Measurements from ENCODE around the gene GGPS1. TPM values are rescaled to one million over a fixed set of nuclear protein-coding genes. Genes with fewer than 3 reads are reported as not detected.
"Not testable (repeated sequence)": the region's sequence is repeated elsewhere in the genome, so short reads cannot be mapped to it uniquely, and the experiment has no call there.

Gene GGPS1
- total RNA-seq: 10 to 100 TPM; 20.9 to 21.9 (median 21.5) TPM

- H3K4me3 Mint-ChIP-seq: no peak within 1 kb of the TSS
- H3K9me3 Mint-ChIP-seq: no peaks in the 10 kb centered on the region
- H3K4me1 Mint-ChIP-seq (ENCODE audit: low read depth): peaks cover 24% of the 10 kb centered on the region
- ATAC-seq (peak; percentile 80 to 81), DNase-seq (peak; percentile 98)
- no peaks in the 10 kb centered on the region for H3K27me3 Mint-ChIP-seq (ENCODE audit: low read depth)
- H3K36me3 Mint-ChIP-seq (ENCODE audit: insufficient read depth): peaks cover 14% of the 10 kb centered on the region
These were observed at the start of gene GGPS1 for GRCh38 chr1:235328271-235329138. GGPS1 (plus strand) TSS chr1:235328570; CDS start chr1:235335265, 6,695 bp downstream.

DNA sequence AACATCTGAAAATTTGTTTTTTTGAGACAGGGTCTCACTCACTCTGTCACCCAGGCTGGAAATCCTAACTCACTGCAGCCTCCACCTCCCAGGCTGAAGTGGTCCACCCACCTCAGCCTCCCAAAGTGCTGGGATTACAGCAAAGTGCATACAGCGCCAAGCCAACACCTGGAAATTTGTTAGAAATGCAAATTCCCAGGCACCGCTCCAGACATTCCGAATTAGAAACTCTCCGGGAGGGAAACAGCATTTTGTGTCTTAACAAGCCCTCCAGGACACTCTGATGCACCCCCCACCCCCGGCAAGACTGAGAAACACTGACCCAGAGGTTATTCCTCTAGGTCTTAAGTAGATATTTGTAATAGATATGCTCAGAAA is 49.5 kb upstream of the GGPS1 start:
- DNase-seq (no peak), ATAC-seq (no peak)
- H3K9me3 Mint-ChIP-seq: no peaks in the 10 kb centered on the region
- H3K4me1 Mint-ChIP-seq (ENCODE audit: low read depth): peaks cover 60% of the 10 kb centered on the region
- H3K36me3 Mint-ChIP-seq (ENCODE audit: insufficient read depth): peaks cover 5% of the 10 kb centered on the region
- no peak overlapping the region for H3K4me3 Mint-ChIP-seq
- H3K27me3 Mint-ChIP-seq (ENCODE audit: low read depth): no peaks in the 10 kb centered on the region

DNA sequence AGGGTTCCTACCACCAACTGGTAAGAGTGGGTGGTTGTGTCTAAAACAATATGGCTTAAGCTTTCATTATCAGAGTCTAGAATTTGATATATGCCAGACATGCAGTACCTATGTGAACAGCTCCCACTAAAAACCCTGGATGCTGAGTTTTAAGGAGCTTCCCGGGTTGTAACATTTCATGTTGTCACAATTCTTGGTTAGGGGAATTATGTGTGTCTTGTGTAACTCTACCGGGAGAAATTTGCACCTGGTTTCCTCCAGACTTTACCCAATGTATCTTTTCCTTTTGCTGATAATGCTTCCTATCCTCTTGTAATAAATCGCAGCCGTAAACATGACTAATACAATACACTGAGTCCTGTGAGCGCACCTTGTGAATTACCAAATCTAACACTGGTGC is 48.7 kb upstream of the GGPS1 start:
- no peak overlapping the region for H3K4me3 Mint-ChIP-seq
- no peaks in the 10 kb centered on the region for H3K27me3 Mint-ChIP-seq (ENCODE audit: low read depth)
- peaks cover 5% of the 10 kb centered on the region for H3K36me3 Mint-ChIP-seq (ENCODE audit: insufficient read depth)
- ATAC-seq: no peak
- DNase-seq: no peak
- peaks cover 62% of the 10 kb centered on the region for H3K4me1 Mint-ChIP-seq (ENCODE audit: low read depth)
- H3K9me3 Mint-ChIP-seq: no peaks in the 10 kb centered on the region

- peaks cover 5% of the 10 kb centered on the region for H3K36me3 Mint-ChIP-seq (ENCODE audit: insufficient read depth)
- H3K9me3 Mint-ChIP-seq: no peaks in the 10 kb centered on the region
- ATAC-seq: no peak
- no peak for DNase-seq
- H3K4me3 Mint-ChIP-seq: no peak overlapping the region
- H3K4me1 Mint-ChIP-seq (ENCODE audit: low read depth): peaks cover 61% of the 10 kb centered on the region
- no peaks in the 10 kb centered on the region for H3K27me3 Mint-ChIP-seq (ENCODE audit: low read depth)
These were observed 47.9 kb upstream of the GGPS1 start for GRCh38 chr1:235280467-235280866.

GRCh38 chr1:235283636-235284035 is 44.7 kb upstream of the GGPS1 start:
- ATAC-seq; H3K9me3 Mint-ChIP-seq; H3K4me3 Mint-ChIP-seq; DNase-seq; H3K36me3 Mint-ChIP-seq (ENCODE audit: insufficient read depth); H3K27me3 Mint-ChIP-seq (ENCODE audit: low read depth): not testable (repeated sequence)
- H3K4me1 Mint-ChIP-seq (ENCODE audit: low read depth): peaks cover 69% of the 10 kb centered on the region

DNA sequence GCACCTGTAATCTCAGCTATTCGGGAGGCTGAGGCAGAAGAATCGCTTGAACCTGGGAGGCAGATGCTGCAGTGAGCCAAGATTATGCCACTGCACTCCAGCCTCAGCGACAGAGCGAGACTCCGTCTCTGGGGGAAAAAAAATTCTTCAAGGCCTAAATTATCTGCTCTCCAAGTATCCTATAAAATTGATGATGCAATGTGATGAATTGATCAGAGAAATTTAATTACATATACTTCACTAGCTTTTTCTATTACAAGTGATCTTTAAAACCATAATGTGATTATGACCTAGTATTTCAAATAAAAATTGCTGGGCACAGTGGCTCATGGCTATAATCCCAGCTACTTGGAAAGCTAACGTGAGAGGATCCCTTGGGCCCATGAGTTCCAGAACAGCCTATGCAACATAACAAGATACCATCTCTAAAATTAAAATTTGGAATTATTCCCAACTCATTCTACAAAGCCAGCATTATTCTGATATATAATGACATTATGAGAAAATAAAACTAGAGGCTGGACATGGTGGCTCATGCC is 44.1 kb upstream of the GGPS1 start:
- no peak overlapping the region for H3K4me3 Mint-ChIP-seq
- DNase-seq: no peak
- ATAC-seq: no peak
- no peaks in the 10 kb centered on the region for H3K9me3 Mint-ChIP-seq
- no peaks in the 10 kb centered on the region for H3K27me3 Mint-ChIP-seq (ENCODE audit: low read depth)
- H3K36me3 Mint-ChIP-seq (ENCODE audit: insufficient read depth): peaks cover 3% of the 10 kb centered on the region
- peaks cover 68% of the 10 kb centered on the region for H3K4me1 Mint-ChIP-seq (ENCODE audit: low read depth)

DNA sequence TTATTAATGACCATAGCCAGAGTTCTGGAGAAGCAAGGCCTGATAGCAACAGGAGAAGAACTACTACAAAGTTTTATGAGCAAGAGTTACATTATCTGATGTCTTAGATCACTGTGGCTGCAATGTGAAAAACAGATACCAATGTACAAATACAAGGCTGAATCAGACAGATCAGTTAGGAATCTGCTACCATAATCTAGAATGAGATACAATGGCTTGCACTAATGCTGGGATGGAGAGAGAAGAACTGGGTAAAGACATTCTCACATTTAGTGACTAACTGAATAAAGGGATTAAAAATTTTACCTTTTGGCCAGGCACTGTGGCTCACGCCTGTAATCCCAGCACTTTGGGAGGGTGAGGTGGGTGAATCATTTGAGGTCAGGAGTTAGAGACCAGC is 41.7 kb upstream of the GGPS1 start:
- DNase-seq (no peak), ATAC-seq (peak; percentile 60 to 73)
- Mint-ChIP-seq H3K36me3 (ENCODE audit: insufficient read depth) (peaks cover 3% of the 10 kb centered on the region), H3K27me3 (ENCODE audit: low read depth) (no peaks in the 10 kb centered on the region), H3K4me3 (no peak overlapping the region), H3K9me3 (no peaks in the 10 kb centered on the region), H3K4me1 (ENCODE audit: low read depth) (peaks cover 70% of the 10 kb centered on the region)

GRCh38 chr1:235287208-235287882 is 41.0 kb upstream of the GGPS1 start:
- Mint-ChIP-seq H3K27me3 (ENCODE audit: low read depth) (no peaks in the 10 kb centered on the region), H3K36me3 (ENCODE audit: insufficient read depth) (peaks cover 4% of the 10 kb centered on the region), H3K4me1 (ENCODE audit: low read depth) (peaks cover 69% of the 10 kb centered on the region), H3K4me3 (no peak overlapping the region), H3K9me3 (no peaks in the 10 kb centered on the region)
- no peak for DNase-seq
- no peak for ATAC-seq

DNA sequence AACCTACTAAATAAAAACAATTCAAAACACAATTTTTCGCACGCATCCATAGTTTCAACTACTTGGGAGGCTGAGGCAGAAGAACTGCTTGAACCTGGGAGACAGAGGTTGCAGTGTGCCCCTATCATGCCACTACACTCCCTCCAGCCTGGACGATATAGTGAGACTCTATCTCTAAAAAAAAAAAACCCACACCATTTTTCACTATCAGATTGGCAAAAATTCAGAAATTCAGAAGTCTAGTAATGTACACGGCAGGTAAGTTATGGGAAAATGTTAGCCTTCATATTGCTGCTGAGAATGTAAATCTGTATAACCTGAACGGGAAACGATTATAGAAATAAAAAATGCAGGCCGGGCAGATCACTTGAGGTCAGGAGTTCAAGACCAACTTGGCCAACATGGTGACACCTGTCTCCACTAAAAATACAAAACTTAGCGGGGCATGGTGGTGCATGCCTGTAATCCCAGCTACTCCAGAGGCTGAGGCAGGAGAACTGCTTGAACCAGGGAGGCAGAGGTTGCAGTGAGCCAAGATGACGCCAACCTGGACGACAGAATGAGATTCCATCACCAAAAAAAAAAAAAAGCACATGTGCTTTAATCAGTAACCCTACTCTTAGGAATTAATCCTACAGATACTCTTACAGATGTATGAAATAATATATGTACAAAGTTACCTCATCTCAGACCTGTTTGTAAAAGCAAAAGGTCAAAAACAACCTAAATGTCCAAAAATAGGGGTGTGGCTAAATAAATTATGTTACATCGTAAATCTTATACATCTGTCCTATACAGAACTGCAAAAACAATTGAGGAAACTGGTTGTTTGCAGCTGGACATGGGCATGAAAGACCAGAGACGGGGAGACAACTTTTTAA is 38.3 kb upstream of the GGPS1 start:
- no peak for ATAC-seq
- no peak overlapping the region for H3K4me3 Mint-ChIP-seq
- DNase-seq: no peak
- peaks cover 4% of the 10 kb centered on the region for H3K36me3 Mint-ChIP-seq (ENCODE audit: insufficient read depth)
- peaks cover 75% of the 10 kb centered on the region for H3K4me1 Mint-ChIP-seq (ENCODE audit: low read depth)
- H3K9me3 Mint-ChIP-seq: no peaks in the 10 kb centered on the region
- H3K27me3 Mint-ChIP-seq (ENCODE audit: low read depth): no peaks in the 10 kb centered on the region

DNA sequence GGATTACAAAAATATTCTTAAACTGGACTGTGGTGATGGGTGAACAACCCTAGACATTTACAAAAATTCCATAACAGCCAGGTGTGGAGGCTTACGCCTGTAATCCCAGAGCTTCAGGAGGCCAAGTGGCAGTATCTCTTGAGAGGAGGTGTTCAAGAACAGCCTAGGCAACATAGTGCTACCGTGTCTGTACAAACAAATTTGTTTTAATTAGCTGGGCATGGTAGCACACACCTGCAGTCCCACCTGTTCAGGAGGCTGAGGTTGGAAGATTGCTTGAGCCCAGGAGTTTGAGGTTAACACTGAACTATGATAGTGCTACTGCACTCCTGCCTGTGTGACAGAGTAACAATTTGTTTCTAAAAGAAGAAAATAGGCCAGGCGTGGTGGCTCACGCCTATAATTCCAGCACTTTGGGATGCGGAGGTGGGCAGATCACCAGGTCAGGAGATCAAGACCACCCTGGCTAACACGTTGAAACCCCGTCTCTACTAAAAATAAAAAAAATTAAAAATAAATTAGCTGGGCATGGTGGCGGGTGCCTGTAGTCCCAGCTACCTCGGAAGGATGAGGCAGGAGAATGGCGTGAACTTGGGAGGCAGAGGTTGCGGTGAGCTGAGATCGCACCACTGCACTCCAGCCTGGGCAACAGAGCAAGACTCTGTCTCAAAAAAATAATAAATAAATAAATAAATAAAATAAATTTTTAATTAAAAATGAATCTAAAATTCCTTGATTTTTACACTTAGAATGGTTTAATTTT is 37.4 kb upstream of the GGPS1 start:
- DNase-seq: no peak
- H3K27me3 Mint-ChIP-seq (ENCODE audit: low read depth): no peaks in the 10 kb centered on the region
- no peak overlapping the region for H3K4me3 Mint-ChIP-seq
- peaks cover 7% of the 10 kb centered on the region for H3K36me3 Mint-ChIP-seq (ENCODE audit: insufficient read depth)
- ATAC-seq: no peak
- H3K9me3 Mint-ChIP-seq: no peaks in the 10 kb centered on the region
- H3K4me1 Mint-ChIP-seq (ENCODE audit: low read depth): peaks cover 72% of the 10 kb centered on the region

- no peaks in the 10 kb centered on the region for H3K27me3 Mint-ChIP-seq (ENCODE audit: low read depth)
- DNase-seq: no peak
- H3K9me3 Mint-ChIP-seq: no peaks in the 10 kb centered on the region
- H3K36me3 Mint-ChIP-seq (ENCODE audit: insufficient read depth): peaks cover 7% of the 10 kb centered on the region
- H3K4me1 Mint-ChIP-seq (ENCODE audit: low read depth): peaks cover 66% of the 10 kb centered on the region
- ATAC-seq: no peak
- H3K4me3 Mint-ChIP-seq: no peak overlapping the region
These were observed 36.7 kb upstream of the GGPS1 start for GRCh38 chr1:235291599-235292091.

DNA sequence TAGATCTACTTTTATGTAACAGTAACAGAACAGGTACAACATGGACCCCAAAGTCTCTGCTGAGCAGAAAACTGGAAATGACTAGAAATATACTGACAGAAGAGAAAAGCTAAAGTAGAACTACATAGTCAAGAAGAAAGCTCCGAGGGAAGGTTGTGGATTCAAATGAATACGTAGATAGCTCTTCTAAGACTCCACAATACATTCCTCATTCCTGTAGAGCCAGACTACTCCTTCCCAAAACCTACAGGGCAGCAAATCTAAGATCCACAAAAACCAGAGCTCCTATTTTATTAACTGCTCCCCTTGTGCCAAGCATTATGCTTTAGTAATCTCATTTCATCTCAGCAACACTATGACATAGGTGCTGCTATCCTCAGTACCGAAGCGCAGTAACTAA is 35.6 kb upstream of the GGPS1 start:
- H3K4me1 Mint-ChIP-seq (ENCODE audit: low read depth): peaks cover 65% of the 10 kb centered on the region
- no peak overlapping the region for H3K4me3 Mint-ChIP-seq
- H3K9me3 Mint-ChIP-seq: no peaks in the 10 kb centered on the region
- no peaks in the 10 kb centered on the region for H3K27me3 Mint-ChIP-seq (ENCODE audit: low read depth)
- H3K36me3 Mint-ChIP-seq (ENCODE audit: insufficient read depth): peaks cover 7% of the 10 kb centered on the region
- ATAC-seq (no peak), DNase-seq (no peak)

- peaks cover 7% of the 10 kb centered on the region for H3K36me3 Mint-ChIP-seq (ENCODE audit: insufficient read depth)
- no peak for DNase-seq
- H3K9me3 Mint-ChIP-seq: no peaks in the 10 kb centered on the region
- no peak overlapping the region for H3K4me3 Mint-ChIP-seq
- no peak for ATAC-seq
- H3K27me3 Mint-ChIP-seq (ENCODE audit: low read depth): no peaks in the 10 kb centered on the region
- peaks cover 63% of the 10 kb centered on the region for H3K4me1 Mint-ChIP-seq (ENCODE audit: low read depth)
These were observed 34.9 kb upstream of the GGPS1 start for GRCh38 chr1:235293322-235293942.

Measured in activated T-cell treated with anti-CD3 and anti-CD28 coated beads, Interleukin-2, amount 50 U/mL, for 4 hours (primary cell).